ENCODE data around the gene SLC2A4.

SLC2A4 gene

GRCh38 chr17:7263801-7264078 lies 17.8 kb upstream of the SLC2A4 start:
- in situ Hi-C loops (cut with HindIII; ENCODE audit: low sequenced_read_pairs) = no loop called here

GRCh38 chr17:7266784-7267183 lies 14.7 kb upstream of the SLC2A4 start:
- in situ Hi-C loops (cut with HindIII; ENCODE audit: low sequenced_read_pairs) = no loop called here

DNA sequence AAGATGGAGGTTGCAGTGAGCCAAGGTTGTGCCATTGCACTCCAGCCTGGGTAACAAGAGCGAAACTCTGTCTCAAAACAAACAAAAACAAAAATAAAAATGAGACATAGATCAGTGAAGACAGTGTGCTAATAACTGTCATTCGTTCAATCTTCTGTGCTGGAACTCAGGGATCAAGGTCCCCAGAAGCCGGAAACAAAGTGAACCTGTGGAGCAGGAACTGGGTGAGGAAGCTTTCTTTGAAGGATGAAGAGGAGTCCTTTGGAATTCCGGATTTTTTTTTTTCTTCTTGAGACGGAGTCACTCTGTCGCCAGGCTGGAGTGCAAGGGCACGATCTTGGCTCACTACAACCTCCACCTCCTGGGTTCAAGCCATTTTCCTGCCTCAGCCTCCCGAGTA lies 2.1 kb upstream of the SLC2A4 start:
- in situ Hi-C loops (cut with HindIII; ENCODE audit: low sequenced_read_pairs) = no loop called here

DNA sequence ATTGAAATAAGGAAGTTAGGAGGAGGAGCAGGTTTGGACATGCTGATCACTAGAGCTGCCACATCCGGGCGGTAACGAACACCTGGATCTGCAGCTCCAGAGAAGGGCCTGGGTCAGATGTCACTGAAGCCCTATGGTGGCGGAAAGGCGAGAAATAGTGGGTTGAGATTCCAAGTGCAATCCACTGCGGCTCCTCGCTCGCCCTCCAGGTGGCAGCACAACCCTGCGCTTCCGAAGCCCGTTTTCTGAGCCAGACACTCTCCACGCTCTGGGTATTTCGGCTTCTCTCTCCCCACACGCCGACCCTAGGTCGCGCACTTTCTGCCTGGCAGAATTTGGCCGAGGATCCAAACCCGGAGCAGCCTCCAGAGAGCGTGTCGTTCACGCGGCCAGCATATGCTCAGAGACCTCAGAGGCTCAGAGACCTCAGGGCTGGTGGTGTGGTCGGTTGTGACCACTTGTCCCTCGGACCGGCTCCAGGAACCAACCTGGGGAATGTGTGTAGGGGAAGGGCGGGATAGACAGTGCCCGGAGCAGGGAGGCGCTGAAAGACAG lies 922 bp upstream of the SLC2A4 start:
- in situ Hi-C loops (cut with HindIII; ENCODE audit: low sequenced_read_pairs) = no loop called here

- in situ Hi-C loops (cut with HindIII; ENCODE audit: low sequenced_read_pairs) = no loop called here
Observed at GRCh38 chr17:7281953-7282751, 634 bp downstream of the SLC2A4 start.

DNA sequence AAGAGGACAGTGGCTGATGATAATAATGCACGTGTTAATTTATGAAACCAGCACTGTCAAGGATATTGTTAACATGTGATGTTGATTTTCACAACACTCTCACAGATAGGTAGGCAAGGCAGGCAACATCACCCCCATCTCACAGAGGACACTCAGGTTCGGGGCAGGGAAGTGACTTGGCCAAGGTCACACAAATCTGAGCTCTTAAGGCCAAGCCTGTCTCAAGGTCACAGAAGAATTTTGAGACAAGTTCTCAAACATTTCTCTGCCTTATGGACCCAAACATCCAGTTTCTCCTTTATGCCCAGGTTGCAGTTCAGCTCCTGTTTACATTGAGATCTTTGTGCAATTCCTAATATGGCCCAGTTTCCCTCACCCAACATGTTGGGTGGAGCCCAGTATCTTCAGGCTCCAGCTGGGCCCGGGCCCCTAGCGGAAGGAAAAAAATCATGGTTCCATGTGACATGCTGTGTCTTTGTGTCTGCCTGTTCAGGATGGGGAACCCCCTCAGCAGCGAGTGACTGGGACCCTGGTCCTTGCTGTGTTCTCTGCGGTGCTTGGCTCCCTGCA lies 1.3 kb downstream of the SLC2A4 start:
- in situ Hi-C loops (cut with HindIII; ENCODE audit: low sequenced_read_pairs) = no loop called here

DNA sequence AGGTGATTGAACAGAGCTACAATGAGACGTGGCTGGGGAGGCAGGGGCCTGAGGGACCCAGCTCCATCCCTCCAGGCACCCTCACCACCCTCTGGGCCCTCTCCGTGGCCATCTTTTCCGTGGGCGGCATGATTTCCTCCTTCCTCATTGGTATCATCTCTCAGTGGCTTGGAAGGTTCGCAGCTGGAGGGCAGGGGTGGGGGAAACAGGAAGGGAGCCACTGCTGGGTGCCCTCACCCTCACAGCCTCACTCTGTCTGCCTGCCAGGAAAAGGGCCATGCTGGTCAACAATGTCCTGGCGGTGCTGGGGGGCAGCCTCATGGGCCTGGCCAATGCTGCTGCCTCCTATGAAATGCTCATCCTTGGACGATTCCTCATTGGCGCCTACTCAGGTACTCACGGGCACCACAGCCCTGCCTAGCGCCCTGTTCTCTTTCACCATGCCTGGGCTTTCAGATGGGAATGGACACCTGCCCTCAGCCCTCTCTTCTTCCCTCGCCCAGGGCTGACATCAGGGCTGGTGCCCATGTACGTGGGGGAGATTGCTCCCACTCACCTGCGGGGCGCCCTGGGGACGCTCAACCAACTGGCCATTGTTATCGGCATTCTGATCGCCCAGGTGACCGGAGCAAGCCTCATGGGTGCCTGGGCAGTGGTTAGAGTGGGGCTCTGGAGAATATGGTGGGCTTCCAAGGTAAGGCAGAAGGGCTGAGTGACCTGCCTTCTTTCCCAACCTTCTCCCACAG lies 2.1 kb downstream of the SLC2A4 start:
- in situ Hi-C loops (cut with HindIII; ENCODE audit: low sequenced_read_pairs) = no loop called here

GRCh38 chr17:7284911-7285310 lies 3.4 kb downstream of the SLC2A4 start:
- in situ Hi-C loops (cut with HindIII; ENCODE audit: low sequenced_read_pairs) = no loop called here

DNA sequence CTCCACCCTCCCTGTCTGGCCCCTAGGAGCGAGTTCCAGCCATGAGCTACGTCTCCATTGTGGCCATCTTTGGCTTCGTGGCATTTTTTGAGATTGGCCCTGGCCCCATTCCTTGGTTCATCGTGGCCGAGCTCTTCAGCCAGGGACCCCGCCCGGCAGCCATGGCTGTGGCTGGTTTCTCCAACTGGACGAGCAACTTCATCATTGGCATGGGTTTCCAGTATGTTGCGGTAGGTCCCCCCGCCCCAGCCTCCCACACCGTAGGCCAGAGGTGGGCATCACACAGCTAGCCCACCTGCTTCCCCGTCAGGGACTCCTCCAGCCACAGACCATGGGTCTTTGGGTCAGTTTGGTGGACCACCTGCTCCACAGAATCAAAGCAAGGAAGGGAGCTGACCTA lies 4.2 kb downstream of the SLC2A4 start:
- in situ Hi-C loops (cut with HindIII; ENCODE audit: low sequenced_read_pairs) = no loop called here

- in situ Hi-C loops (cut with HindIII; ENCODE audit: low sequenced_read_pairs) = no loop called here
Observed at GRCh38 chr17:7289256-7290032, 7.9 kb downstream of the SLC2A4 start.

- in situ Hi-C loops (cut with HindIII; ENCODE audit: low sequenced_read_pairs) = no loop called here
Observed at GRCh38 chr17:7290166-7290565, 8.6 kb downstream of the SLC2A4 start.

DNA sequence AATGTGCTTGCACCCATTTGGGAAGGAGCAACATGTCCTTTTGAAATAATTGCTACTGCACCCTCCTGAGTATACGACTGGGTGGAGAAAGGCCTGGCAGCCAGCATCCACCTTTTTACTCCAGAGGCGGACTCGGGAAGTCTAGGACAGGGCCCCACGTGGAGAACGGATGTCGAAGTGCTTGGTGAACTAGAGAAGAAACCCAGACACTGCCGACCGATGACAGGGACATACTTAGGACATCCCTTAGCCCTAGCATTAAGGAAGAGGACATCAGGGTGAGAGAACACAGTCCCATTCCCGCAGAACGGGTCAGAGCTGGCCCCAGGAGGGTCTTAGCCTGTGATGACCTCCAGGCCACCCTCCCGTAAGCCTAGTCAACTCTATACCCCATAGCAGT lies 9.2 kb downstream of the SLC2A4 start:
- in situ Hi-C loops (cut with HindIII; ENCODE audit: low sequenced_read_pairs) = no loop called here

GRCh38 chr17:7292194-7292593 lies 10.7 kb downstream of the SLC2A4 start:
- in situ Hi-C loops (cut with HindIII; ENCODE audit: low sequenced_read_pairs) = no loop called here

DNA sequence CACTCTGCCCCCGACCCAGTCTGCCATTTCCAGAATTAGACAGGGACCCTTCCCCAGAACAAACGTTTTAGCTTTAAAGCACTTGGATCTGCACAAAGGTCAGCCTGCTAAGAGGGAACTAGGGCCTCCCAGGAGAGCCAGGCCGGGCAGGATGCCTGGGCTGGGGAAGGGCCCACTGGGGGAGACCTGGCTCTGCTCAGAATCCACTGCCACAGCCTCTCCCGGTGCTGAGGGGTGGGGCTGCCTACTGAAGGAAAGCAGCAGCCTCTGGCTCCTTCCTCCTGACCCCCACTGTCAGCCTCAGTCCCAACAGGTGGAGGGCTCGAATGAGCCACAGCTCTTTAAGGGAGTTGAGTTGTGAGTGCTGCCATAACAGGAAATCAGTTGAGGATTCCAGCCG lies 11.2 kb downstream of the SLC2A4 start:
- in situ Hi-C loops (cut with HindIII; ENCODE audit: low sequenced_read_pairs) = no loop called here

- in situ Hi-C loops (cut with HindIII; ENCODE audit: low sequenced_read_pairs) = no loop called here
Observed at GRCh38 chr17:7293159-7293558, 11.6 kb downstream of the SLC2A4 start.

GRCh38 chr17:7293816-7294613 lies 12.5 kb downstream of the SLC2A4 start:
- in situ Hi-C loops (cut with HindIII; ENCODE audit: low sequenced_read_pairs) = no loop called here

GRCh38 chr17:7294614-7295153 lies 13.2 kb downstream of the SLC2A4 start, which contains the start of gene YBX2:
Gene YBX2, minus strand, starts transcription at chr17:7294639. Its CDS starts 139 bp downstream, at chr17:7294500.
- in situ Hi-C loops (cut with HindIII; ENCODE audit: low sequenced_read_pairs) = no loop called here

DNA sequence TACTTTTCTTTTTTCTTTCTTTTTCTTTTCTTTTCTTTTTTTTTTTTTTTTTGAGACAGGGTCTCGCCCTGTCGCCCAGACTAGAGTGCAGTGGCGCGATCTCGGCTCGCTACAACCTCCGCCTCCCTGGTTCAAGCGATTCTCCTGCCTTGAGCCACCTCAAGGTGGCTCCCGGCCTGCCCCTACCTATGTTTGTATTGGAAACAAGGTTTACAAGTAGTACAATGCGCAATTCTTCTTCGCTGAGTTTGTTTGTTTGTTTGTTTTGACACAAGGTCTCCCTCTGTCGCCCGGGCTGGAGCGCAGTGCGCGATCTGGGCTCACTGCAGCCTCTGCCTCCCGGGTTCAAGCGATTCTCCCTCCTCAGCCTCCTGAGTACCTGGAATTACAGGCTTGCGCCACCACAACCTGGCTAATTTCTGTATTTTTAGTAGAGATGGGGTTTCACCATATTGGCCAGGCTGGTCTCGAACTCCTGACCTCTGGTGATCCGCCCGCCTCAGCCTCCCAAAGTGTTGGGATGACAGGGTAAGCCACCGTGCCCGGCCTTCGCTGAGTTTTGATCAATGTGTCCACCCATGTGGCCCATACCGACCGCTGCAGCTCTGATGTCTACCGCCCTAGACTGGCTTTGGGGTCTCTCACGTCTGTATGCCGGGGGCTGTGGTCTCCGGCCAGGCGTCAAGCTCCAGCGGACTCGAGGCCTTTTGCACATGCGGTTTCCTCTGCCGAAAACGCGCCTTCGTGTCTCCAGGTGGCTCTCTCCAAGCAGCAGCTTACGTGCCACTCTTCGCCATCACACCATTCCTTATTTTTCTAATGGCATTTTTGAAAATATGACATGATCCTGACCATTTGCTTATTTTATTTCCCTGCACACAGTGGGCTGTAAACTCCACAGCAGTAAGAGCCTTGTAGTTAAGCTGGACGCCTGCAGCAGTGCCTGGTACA lies 14.0 kb downstream of the SLC2A4 start:
- in situ Hi-C loops (cut with HindIII; ENCODE audit: low sequenced_read_pairs) = no loop called here

All from endothelial cell of hepatic sinusoid (primary cell).